Parathyroid adenoma (tissue), 2 donors: ENCODE results near the gene LGALS14.

Experiments used
- H2AFZ ChIP-seq: fragments of 300-600 bp; sonication (generic); one replicate; pipeline ENCODE4 v1.7.0; 2017; ENCODE audit warnings: antibody characterized with exemption, mild to moderate bottlenecking
- H3K27ac ChIP-seq: fragments of 300-600 bp; sonication (generic); one replicate; pipeline ENCODE4 v1.7.0; 2017
- H3K27me3 ChIP-seq: fragments of 300-600 bp; sonication (generic); one replicate; pipeline ENCODE4 v1.7.0; 2017; ENCODE audit warnings: low read length; ENCODE audit not compliant: control insufficient read depth, insufficient read depth
- H3K36me3 ChIP-seq: fragments of 300-600 bp; sonication (generic); one replicate; pipeline ENCODE4 v1.7.0; 2017; ENCODE audit warnings: low read length; ENCODE audit not compliant: control insufficient read depth, insufficient read depth
- H3K4me1 ChIP-seq: fragments of 300-600 bp; sonication (generic); one replicate; pipeline ENCODE4 v1.7.0; 2017; ENCODE audit warnings: control low read depth
- H3K4me2 ChIP-seq: fragments of 300-600 bp; sonication (generic); one replicate; pipeline ENCODE4 v1.7.0; 2017; ENCODE audit warnings: low read length
- H3K4me3 ChIP-seq: fragments of 300-600 bp; sonication (generic); one replicate; pipeline ENCODE4 v1.7.0; 2017; ENCODE audit warnings: low read depth, low read length
- H3K79me2 ChIP-seq: fragments of 300-600 bp; sonication (generic); one replicate; pipeline ENCODE4 v1.7.0; 2017; ENCODE audit warnings: control low read depth
- H3K9ac ChIP-seq: fragments of 300-600 bp; sonication (generic); one replicate; pipeline ENCODE4 v1.7.0; 2017; ENCODE audit warnings: mild to moderate bottlenecking
- H3K9me3 ChIP-seq: fragments of 300-600 bp; sonication (generic); one replicate; pipeline ENCODE4 v1.7.0; 2017; ENCODE audit warnings: low read length; ENCODE audit not compliant: control insufficient read depth
- TF ChIP-seq, protein P1 (sequence below): fragments of 300-600 bp; sonication (generic); IDR thresholded peaks from one replicate; pipeline ENCODE4 v1.7.0; 2017; ENCODE audit warnings: antibody characterized with exemption, mild to moderate bottlenecking
- donor health status: primary hyperparathyroidism.

LGALS14 gene

GRCh38 chr19:39701291-39701690 lies 3.0 kb upstream of the LGALS14 start:
- H3K36me3 ChIP-seq = no peaks in the 10 kb centered on the region
- H3K27ac ChIP-seq = no peak overlapping the region
- no peaks in the 10 kb centered on the region for H3K79me2 ChIP-seq
- H3K4me3 ChIP-seq = no peak overlapping the region
- no peaks in the 10 kb centered on the region for H3K9me3 ChIP-seq
- H3K4me2 ChIP-seq = no peak overlapping the region
- H3K9ac ChIP-seq = no peak overlapping the region
- H3K4me1 ChIP-seq = peaks cover 2% of the 10 kb centered on the region
- no peak overlapping the region for H2AFZ ChIP-seq
- no peaks in the 10 kb centered on the region for H3K27me3 ChIP-seq
- TF ChIP-seq, protein P1, sequence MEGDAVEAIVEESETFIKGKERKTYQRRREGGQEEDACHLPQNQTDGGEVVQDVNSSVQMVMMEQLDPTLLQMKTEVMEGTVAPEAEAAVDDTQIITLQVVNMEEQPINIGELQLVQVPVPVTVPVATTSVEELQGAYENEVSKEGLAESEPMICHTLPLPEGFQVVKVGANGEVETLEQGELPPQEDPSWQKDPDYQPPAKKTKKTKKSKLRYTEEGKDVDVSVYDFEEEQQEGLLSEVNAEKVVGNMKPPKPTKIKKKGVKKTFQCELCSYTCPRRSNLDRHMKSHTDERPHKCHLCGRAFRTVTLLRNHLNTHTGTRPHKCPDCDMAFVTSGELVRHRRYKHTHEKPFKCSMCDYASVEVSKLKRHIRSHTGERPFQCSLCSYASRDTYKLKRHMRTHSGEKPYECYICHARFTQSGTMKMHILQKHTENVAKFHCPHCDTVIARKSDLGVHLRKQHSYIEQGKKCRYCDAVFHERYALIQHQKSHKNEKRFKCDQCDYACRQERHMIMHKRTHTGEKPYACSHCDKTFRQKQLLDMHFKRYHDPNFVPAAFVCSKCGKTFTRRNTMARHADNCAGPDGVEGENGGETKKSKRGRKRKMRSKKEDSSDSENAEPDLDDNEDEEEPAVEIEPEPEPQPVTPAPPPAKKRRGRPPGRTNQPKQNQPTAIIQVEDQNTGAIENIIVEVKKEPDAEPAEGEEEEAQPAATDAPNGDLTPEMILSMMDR = no peak

DNA sequence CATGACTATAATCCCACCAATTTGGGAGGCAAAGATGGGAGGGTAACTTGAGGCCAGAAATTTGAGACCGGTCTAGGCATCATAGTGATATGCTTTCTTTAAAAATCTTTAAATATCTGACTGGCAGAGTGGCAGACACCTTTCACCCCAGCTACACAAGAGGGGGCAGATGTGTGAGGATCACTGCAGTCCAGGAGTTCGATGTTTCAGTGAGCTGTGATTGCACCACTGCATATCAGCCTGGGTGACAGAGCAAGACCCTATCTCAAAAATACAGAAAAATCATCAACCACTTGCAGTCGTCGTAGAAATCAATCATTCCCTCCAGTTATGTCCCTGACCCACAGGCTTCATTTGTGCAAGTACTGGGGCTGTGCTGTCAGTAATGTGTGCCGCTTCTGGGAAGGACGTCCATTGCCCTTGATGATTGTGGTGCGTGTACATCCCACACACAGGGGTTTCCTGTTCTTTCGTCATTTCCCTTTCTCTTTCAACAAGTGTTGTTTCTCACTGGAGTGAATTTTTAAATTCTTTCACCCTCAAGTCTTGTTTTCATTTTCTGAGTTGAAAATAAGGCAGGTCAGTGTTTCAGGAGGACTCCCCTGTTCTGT lies 1.4 kb downstream of the LGALS14 start:
- no peaks in the 10 kb centered on the region for H3K79me2 ChIP-seq
- H2AFZ ChIP-seq = no peak overlapping the region
- H3K27me3 ChIP-seq = no peaks in the 10 kb centered on the region
- H3K4me2 ChIP-seq = no peak overlapping the region
- H3K4me3 ChIP-seq = no peak overlapping the region
- peaks cover 2% of the 10 kb centered on the region for H3K4me1 ChIP-seq
- no peak overlapping the region for H3K27ac ChIP-seq
- TF ChIP-seq, protein P1 = no peak
- H3K9me3 ChIP-seq = no peaks in the 10 kb centered on the region
- no peak overlapping the region for H3K9ac ChIP-seq
- H3K36me3 ChIP-seq = no peaks in the 10 kb centered on the region

DNA sequence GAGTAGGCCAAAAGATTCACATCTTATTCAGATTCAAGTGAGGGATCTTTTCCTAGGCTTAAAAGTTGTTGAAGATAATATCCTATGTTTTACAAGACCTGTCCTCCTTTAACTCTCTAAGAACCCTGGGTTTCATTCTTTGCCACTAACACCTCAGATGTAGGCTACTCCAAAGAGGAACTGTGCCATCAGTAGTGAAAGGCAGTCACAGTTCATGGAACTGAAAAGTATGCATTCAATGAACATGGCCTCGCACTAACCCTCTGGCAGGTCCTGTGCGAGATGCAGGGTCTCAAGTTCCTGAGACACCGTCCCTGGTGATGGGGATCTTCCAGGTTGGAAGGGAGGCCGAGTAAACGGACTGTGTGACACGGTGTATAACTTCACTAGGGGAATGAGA lies 4.3 kb downstream of the LGALS14 start:
- H3K4me1 ChIP-seq = peaks cover 2% of the 10 kb centered on the region
- H3K4me2 ChIP-seq = no peak overlapping the region
- no peaks in the 10 kb centered on the region for H3K27me3 ChIP-seq
- H3K36me3 ChIP-seq = no peaks in the 10 kb centered on the region
- H3K9me3 ChIP-seq = no peaks in the 10 kb centered on the region
- TF ChIP-seq, protein P1 = no peak
- no peak overlapping the region for H3K27ac ChIP-seq
- H3K9ac ChIP-seq = no peak overlapping the region
- H3K4me3 ChIP-seq = no peak overlapping the region
- no peaks in the 10 kb centered on the region for H3K79me2 ChIP-seq
- H2AFZ ChIP-seq = no peak overlapping the region

- H3K27me3 ChIP-seq = no peaks in the 10 kb centered on the region
- H3K4me2 ChIP-seq = no peak overlapping the region
- no peak overlapping the region for H3K27ac ChIP-seq
- peaks cover under 1% of the 10 kb centered on the region for H3K4me1 ChIP-seq
- no peaks in the 10 kb centered on the region for H3K9me3 ChIP-seq
- H3K36me3 ChIP-seq = no peaks in the 10 kb centered on the region
- no peak overlapping the region for H3K9ac ChIP-seq
- H3K4me3 ChIP-seq = no peak overlapping the region
- TF ChIP-seq, protein P1 = no peak
- no peaks in the 10 kb centered on the region for H3K79me2 ChIP-seq
- no peak overlapping the region for H2AFZ ChIP-seq
These were observed 5.0 kb downstream of the LGALS14 start for GRCh38 chr19:39709026-39709872.
